Thyroid gland (tissue), 4 donors: ENCODE results near the gene ICAM5.

ENCODE experiments used
- CTCF ChIP-seq, 6 experiments: fragments of 200-600 bp in 3 of 6; fragments of 450-650 bp in 3 of 6; sonication (generic) in 3 of 6; IDR thresholded peaks; one replicate each; pipeline ENCODE4 v1.5.1; 2016 to 2019; ENCODE audit warnings: antibody characterized with exemption in 6 of 6, mild to moderate bottlenecking in 2 of 6, inconsistent platforms in 1 of 6, moderate library complexity in 1 of 6
- POLR2A ChIP-seq, 2 donors: fragments of 450-650 bp; IDR thresholded peaks; one replicate each; pipeline ENCODE4 v1.6.1; 2017; ENCODE audit warnings: antibody characterized with exemption in 2 of 2, mild to moderate bottlenecking in 2 of 2, moderate library complexity in 1 of 2

GRCh38 chr19:10284065-10284959 lies 5.4 kb upstream of the ICAM5 start:
- TF ChIP-seq CTCF (IDR thresholded peaks at IDR 0.05) (no peak), POLR2A (IDR thresholded peaks at IDR 0.05) (no peak)
